ENCODE results near the gene RAB11FIP5.

The RAB11FIP5 gene

DNA sequence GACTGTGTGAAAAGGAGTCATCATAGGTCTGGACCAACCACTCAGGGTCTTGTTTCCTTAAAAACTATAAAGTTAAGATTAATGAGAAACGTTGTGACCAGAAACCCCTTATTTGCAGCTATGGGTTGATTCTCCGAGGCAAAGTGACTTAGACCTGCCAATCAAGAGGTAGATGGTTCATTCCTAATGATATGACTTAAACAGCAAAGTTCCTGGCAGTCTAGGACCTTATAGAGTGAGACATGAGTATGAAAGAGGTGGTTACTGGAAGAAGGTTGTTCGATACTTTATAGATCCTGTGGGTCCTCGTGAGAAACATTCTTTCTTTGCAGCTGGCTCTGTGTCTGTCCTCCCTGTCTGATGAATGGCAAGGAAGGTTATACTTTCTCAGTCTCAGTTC, 49.3 kb downstream of the RAB11FIP5 start:
- Histone ChIP-seq H3K27ac (no peak overlapping the region), H3K27me3 (ENCODE audit: control insufficient read depth, insufficient read depth, low read length) (no peaks in the 10 kb centered on the region), H3K4me2 (ENCODE audit: low read length) (no peak overlapping the region), H3K9ac (no peak overlapping the region), H2AFZ (no peak overlapping the region), H3K9me3 (ENCODE audit: control insufficient read depth, low read length) (no peaks in the 10 kb centered on the region), H3K79me2 (peaks cover 7% of the 10 kb centered on the region), H3K36me3 (ENCODE audit: control insufficient read depth, insufficient read depth, low read length) (no peaks in the 10 kb centered on the region), H3K4me1 (no peaks in the 10 kb centered on the region), H3K4me3 (ENCODE audit: low read depth, low read length) (no peak overlapping the region)
- TF ChIP-seq, protein P1, sequence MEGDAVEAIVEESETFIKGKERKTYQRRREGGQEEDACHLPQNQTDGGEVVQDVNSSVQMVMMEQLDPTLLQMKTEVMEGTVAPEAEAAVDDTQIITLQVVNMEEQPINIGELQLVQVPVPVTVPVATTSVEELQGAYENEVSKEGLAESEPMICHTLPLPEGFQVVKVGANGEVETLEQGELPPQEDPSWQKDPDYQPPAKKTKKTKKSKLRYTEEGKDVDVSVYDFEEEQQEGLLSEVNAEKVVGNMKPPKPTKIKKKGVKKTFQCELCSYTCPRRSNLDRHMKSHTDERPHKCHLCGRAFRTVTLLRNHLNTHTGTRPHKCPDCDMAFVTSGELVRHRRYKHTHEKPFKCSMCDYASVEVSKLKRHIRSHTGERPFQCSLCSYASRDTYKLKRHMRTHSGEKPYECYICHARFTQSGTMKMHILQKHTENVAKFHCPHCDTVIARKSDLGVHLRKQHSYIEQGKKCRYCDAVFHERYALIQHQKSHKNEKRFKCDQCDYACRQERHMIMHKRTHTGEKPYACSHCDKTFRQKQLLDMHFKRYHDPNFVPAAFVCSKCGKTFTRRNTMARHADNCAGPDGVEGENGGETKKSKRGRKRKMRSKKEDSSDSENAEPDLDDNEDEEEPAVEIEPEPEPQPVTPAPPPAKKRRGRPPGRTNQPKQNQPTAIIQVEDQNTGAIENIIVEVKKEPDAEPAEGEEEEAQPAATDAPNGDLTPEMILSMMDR (IDR thresholded peaks at IDR 0.05): no peak

DNA sequence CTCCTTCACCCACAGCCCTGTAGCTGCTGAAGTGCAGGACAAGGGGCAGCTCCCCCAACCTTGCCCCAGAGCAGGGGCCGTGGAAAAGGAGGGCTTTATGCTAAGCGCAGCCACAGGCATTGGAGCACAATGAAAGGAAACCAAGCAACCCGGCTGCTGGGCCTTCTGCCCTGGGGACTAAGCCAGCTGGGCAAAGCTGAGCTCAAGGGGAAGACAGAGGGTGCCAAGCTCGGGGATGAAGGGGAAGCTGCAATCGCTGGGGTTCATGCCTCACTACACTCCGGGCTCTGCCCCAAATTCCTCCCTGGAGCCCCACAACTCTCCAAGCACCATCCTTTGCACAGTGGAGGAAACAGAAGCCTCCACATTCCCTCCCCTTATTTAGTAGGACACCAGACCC, 53.6 kb downstream of the RAB11FIP5 start:
- no peak overlapping the region for H3K4me2 ChIP-seq (ENCODE audit: low read length)
- no peaks in the 10 kb centered on the region for H3K4me1 ChIP-seq
- no peak overlapping the region for H3K9ac ChIP-seq
- H2AFZ ChIP-seq: no peak overlapping the region
- H3K27me3 ChIP-seq (ENCODE audit: control insufficient read depth, insufficient read depth, low read length): no peaks in the 10 kb centered on the region
- no peaks in the 10 kb centered on the region for H3K9me3 ChIP-seq (ENCODE audit: control insufficient read depth, low read length)
- TF ChIP-seq, protein P1 (IDR thresholded peaks at IDR 0.05): no peak
- no peak overlapping the region for H3K4me3 ChIP-seq (ENCODE audit: low read depth, low read length)
- no peak overlapping the region for H3K27ac ChIP-seq
- H3K36me3 ChIP-seq (ENCODE audit: control insufficient read depth, insufficient read depth, low read length): no peaks in the 10 kb centered on the region
- peaks cover 7% of the 10 kb centered on the region for H3K79me2 ChIP-seq

DNA sequence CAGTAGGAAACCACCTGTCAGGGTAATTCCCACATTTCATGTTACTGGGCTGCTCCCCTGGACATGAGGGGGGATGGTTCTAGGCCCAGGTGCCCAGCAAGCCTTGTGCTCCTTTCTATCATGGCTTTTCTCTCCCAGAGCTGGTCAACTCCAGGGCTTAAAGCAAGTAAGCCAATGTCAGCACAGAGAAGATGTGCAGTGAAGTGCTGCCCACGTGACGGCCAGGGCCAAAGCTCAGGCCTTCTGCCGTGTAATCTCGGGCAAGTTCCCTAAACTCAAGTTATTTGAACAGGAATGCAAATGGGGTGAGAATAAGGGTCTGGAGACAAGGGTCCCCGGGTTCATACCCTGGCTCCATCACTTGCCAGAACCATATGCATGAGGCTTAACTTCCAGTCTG, 57.8 kb downstream of the RAB11FIP5 start:
- peaks cover 3% of the 10 kb centered on the region for H3K79me2 ChIP-seq
- no peak overlapping the region for H3K27ac ChIP-seq
- H2AFZ ChIP-seq: no peak overlapping the region
- H3K9ac ChIP-seq: no peak overlapping the region
- no peaks in the 10 kb centered on the region for H3K4me1 ChIP-seq
- no peak overlapping the region for H3K4me2 ChIP-seq (ENCODE audit: low read length)
- no peaks in the 10 kb centered on the region for H3K9me3 ChIP-seq (ENCODE audit: control insufficient read depth, low read length)
- no peaks in the 10 kb centered on the region for H3K27me3 ChIP-seq (ENCODE audit: control insufficient read depth, insufficient read depth, low read length)
- H3K4me3 ChIP-seq (ENCODE audit: low read depth, low read length): no peak overlapping the region
- H3K36me3 ChIP-seq (ENCODE audit: control insufficient read depth, insufficient read depth, low read length): no peaks in the 10 kb centered on the region
- TF ChIP-seq, protein P1 (IDR thresholded peaks at IDR 0.05): no peak

DNA sequence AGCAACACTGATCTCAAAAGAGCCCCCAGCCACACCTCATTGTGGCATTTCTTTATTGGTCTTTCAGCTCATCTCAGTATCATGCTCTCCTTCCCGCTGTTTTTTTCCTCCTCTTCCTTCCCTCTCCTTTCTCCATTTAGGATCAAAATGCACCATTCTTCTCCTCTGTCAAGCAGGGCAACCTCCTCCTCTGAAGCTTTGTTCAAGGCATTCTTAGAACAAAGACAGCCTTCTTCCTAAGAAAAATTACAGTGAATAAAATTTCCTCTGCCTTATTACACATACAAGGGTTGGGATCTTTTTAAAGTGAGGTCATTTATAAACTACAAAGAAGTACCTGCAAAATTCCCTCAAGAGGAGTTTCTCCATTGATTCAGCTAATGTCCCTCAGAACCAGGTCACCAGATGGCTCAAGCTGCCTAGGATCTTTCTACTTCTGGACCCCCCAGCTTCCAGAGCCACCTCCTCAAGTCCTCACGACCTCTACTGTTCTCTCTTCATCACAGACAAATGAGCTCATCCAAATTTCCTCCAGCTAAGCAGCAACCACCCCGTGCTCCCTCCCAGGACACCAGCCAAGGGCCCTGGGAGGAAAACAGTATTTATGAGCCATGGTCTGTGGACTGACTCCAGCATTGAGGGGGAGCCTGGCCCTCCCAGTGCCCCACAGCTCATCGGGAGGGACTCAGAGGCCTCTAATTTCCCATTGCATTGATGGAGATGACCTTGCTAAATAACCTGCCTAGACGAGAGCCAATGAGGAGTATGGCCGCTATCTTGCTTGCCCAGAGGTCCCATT, 59.2 kb downstream of the RAB11FIP5 start:
- Histone ChIP-seq H3K4me2 (ENCODE audit: low read length) (no peak overlapping the region), H2AFZ (no peak overlapping the region), H3K79me2 (no peaks in the 10 kb centered on the region), H3K27ac (no peak overlapping the region), H3K4me3 (ENCODE audit: low read depth, low read length) (no peak overlapping the region), H3K36me3 (ENCODE audit: control insufficient read depth, insufficient read depth, low read length) (no peaks in the 10 kb centered on the region), H3K9ac (no peak overlapping the region), H3K4me1 (no peaks in the 10 kb centered on the region), H3K27me3 (ENCODE audit: control insufficient read depth, insufficient read depth, low read length) (no peaks in the 10 kb centered on the region), H3K9me3 (ENCODE audit: control insufficient read depth, low read length) (no peaks in the 10 kb centered on the region)
- TF ChIP-seq, protein P1 (IDR thresholded peaks at IDR 0.05): no peak

DNA sequence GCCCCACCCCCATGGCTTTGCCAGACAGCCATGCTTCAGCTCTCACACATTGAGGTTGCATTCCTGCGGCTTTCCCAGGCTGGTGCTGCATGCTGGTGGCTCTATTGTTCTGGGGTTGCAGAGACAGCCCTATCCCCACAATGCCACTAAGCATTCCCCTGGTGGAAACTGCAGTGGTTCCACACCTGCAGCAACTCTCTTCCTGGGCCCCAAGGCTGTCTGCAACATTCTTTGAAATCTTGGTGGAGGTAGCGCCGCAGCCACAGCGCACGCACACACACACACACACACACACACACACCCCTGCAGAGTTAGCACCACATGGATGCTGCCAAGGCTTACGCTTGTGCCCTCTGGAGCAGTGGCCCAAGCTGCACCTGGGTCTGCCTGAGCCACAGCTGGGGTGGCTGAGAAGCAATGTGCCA, 62.6 kb downstream of the RAB11FIP5 start:
- Histone ChIP-seq H3K9me3 (ENCODE audit: control insufficient read depth, low read length) (no peaks in the 10 kb centered on the region), H3K4me3 (ENCODE audit: low read depth, low read length) (no peak overlapping the region), H3K27me3 (ENCODE audit: control insufficient read depth, insufficient read depth, low read length) (no peaks in the 10 kb centered on the region), H2AFZ (no peak overlapping the region), H3K36me3 (ENCODE audit: control insufficient read depth, insufficient read depth, low read length) (no peaks in the 10 kb centered on the region), H3K9ac (no peak overlapping the region), H3K4me1 (no peaks in the 10 kb centered on the region), H3K27ac (no peak overlapping the region), H3K79me2 (no peaks in the 10 kb centered on the region), H3K4me2 (ENCODE audit: low read length) (no peak overlapping the region)
- TF ChIP-seq, protein P1 (IDR thresholded peaks at IDR 0.05): no peak
